ENCODE measurements around the gene BPHL.

DNA sequence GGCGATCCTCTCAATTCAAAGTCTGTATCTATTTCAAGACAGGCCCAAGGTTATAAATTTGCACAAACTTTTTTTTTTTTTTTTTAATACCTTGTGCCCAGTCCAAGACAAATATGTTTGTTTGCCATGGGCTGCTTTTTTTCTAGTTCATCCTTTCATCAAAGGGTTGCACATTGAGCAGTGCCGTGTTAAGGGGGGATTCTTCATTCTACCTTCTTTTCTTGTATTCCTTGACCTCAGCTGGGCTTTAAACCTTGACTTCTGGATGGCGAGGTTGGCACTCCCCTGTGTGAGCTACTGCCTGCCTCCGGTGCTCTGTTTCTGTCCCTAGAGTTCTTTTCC is 42.8 kb upstream of the BPHL start:
- TF ChIP-seq POLR2A (IDR thresholded peaks at IDR 0.05; ENCODE audit: low read depth, low read length) (no peak), POLR2AphosphoS5 (IDR thresholded peaks at IDR 0.05; ENCODE audit: low read depth, low read length) (no peak)
